Fibroblast of peridontal ligament (primary cell): ENCODE measurements around the gene TAP1.
"Not testable (repeated sequence)": the region's sequence is repeated elsewhere in the genome, so short reads cannot be mapped to it uniquely, and the experiment has no call there.

Experiments
- DNase-seq: peaks from one replicate; pipeline ENCODE4 v3.0.0-alpha.2; 2010; ENCODE audit errors: extremely low read depth

Gene TAP1

GRCh38 chr6:32853541-32854375 lies at the start of gene TAP1, which contains the start of gene PSMB9:
Gene TAP1 (minus strand): TSS chr6:32853704. CDS start chr6:32853636, 68 bp downstream.
Gene PSMB9 (plus strand): TSS chr6:32854192. CDS start chr6:32854230, 38 bp downstream.
- DNase-seq: peak; percentile 91

- no peak for DNase-seq
Observed at GRCh38 chr6:32895006-32895345, 41.5 kb upstream of the TAP1 start.

- peak; percentile 90 for DNase-seq
Observed at GRCh38 chr6:32894085-32895005, 40.8 kb upstream of the TAP1 start.

- DNase-seq: no peak
Observed at GRCh38 chr6:32890831-32891230, 37.3 kb upstream of the TAP1 start.

GRCh38 chr6:32889533-32889932 lies 36.0 kb upstream of the TAP1 start:
- DNase-seq: no peak

- DNase-seq: no peak
Observed at GRCh38 chr6:32888576-32888975, 35.1 kb upstream of the TAP1 start.

GRCh38 chr6:32887616-32888015 lies 34.1 kb upstream of the TAP1 start:
- DNase-seq: no peak

- DNase-seq: peak; percentile 87
Observed at GRCh38 chr6:32886681-32887383, 33.3 kb upstream of the TAP1 start.

- peak; percentile 94 for DNase-seq
Observed at GRCh38 chr6:32885698-32886286, 32.3 kb upstream of the TAP1 start.

- peak; percentile 88 for DNase-seq
Observed at GRCh38 chr6:32883789-32884188, 30.3 kb upstream of the TAP1 start.

- peak; percentile 79 for DNase-seq
Observed at GRCh38 chr6:32882879-32883250, 29.4 kb upstream of the TAP1 start.

GRCh38 chr6:32880962-32881361 lies 27.5 kb upstream of the TAP1 start:
- not testable (repeated sequence) for DNase-seq

GRCh38 chr6:32879691-32880090 lies 26.2 kb upstream of the TAP1 start:
- no peak for DNase-seq

GRCh38 chr6:32876603-32877002 lies 23.1 kb upstream of the TAP1 start:
- no peak for DNase-seq

- DNase-seq: not testable (repeated sequence)
Observed at GRCh38 chr6:32873947-32874346, 20.4 kb upstream of the TAP1 start.

- peak; percentile 80 for DNase-seq
Observed at GRCh38 chr6:32868257-32868788, 14.8 kb upstream of the TAP1 start.

- no peak for DNase-seq
Observed at GRCh38 chr6:32867554-32868256, 14.2 kb upstream of the TAP1 start.

GRCh38 chr6:32867022-32867477 lies 13.5 kb upstream of the TAP1 start:
- no peak for DNase-seq

- DNase-seq: no peak
Observed at GRCh38 chr6:32865724-32866443, 12.4 kb upstream of the TAP1 start.

- no peak for DNase-seq
Observed at GRCh38 chr6:32862725-32863124, 9.2 kb upstream of the TAP1 start.
